B cell (primary cell): ENCODE measurements around the gene TNIP1.

Source experiments
- CTCF ChIP-seq: fragments of 200-600 bp; IDR thresholded peaks from one replicate; pipeline ENCODE4 v1.8.0; 2022; ENCODE audit warnings: antibody characterized with exemption, mild to moderate bottlenecking
- EZH2 ChIP-seq: IDR thresholded peaks from 2 replicates; pipeline ENCODE4 v1.6.1; 2012; ENCODE audit warnings: borderline replicate concordance, low read depth, mild to moderate bottlenecking, moderate library complexity, low read length; ENCODE audit not compliant: insufficient read depth, poor library complexity, severe bottlenecking

GRCh38 chr5:150989695-150990094 is 91.1 kb downstream of the TNIP1 start:
- no peak for TF ChIP-seq CTCF
- TF ChIP-seq EZH2 = no peak
